ENCODE measurements around the gene FGF6. TPM values are rescaled to one million over a fixed set of nuclear protein-coding genes. Genes with fewer than 3 reads are reported as not detected.
"Not testable (repeated sequence)": the region's sequence is repeated elsewhere in the genome, so short reads cannot be mapped to it uniquely, and the experiment has no call there.

The FGF6 gene
- total RNA-seq = not detected

- no peak for DNase-seq
Measured at GRCh38 chr12:4445156-4446101, at the start of gene FGF6. TSS of gene FGF6 (minus strand) at chr12:4445815. CDS start at chr12:4445570, 245 bp downstream.

- no peak for DNase-seq
Measured at GRCh38 chr12:4490973-4491372, 45.4 kb upstream of the FGF6 start.

- DNase-seq = no peak
Measured at GRCh38 chr12:4489556-4489955, 43.9 kb upstream of the FGF6 start.

- no peak for DNase-seq
Measured at GRCh38 chr12:4486980-4487379, 41.4 kb upstream of the FGF6 start.

GRCh38 chr12:4486049-4486699, 40.6 kb upstream of the FGF6 start:
- DNase-seq = no peak

GRCh38 chr12:4483885-4484823, 38.5 kb upstream of the FGF6 start:
- DNase-seq = no peak

GRCh38 chr12:4482936-4483335, 37.3 kb upstream of the FGF6 start:
- no peak for DNase-seq

- DNase-seq = no peak
Measured at GRCh38 chr12:4478933-4479332, 33.3 kb upstream of the FGF6 start.

- no peak for DNase-seq
Measured at GRCh38 chr12:4477129-4477528, 31.5 kb upstream of the FGF6 start.

- DNase-seq = no peak
Measured at GRCh38 chr12:4472046-4472445, 26.4 kb upstream of the FGF6 start.

GRCh38 chr12:4471256-4471655, 25.6 kb upstream of the FGF6 start:
- DNase-seq = no peak

GRCh38 chr12:4468994-4469393, 23.4 kb upstream of the FGF6 start:
- no peak for DNase-seq

GRCh38 chr12:4460761-4461160, 15.1 kb upstream of the FGF6 start:
- no peak for DNase-seq

GRCh38 chr12:4455849-4456248, 10.2 kb upstream of the FGF6 start:
- not testable (repeated sequence) for DNase-seq

GRCh38 chr12:4454315-4454860, 8.8 kb upstream of the FGF6 start:
- DNase-seq = no peak

GRCh38 chr12:4451694-4452093, 6.1 kb upstream of the FGF6 start:
- DNase-seq = no peak

GRCh38 chr12:4450551-4451112, 5.0 kb upstream of the FGF6 start:
- DNase-seq = no peak

- no peak for DNase-seq
Measured at GRCh38 chr12:4449851-4450221, 4.2 kb upstream of the FGF6 start.

GRCh38 chr12:4448943-4449850, 3.6 kb upstream of the FGF6 start:
- DNase-seq = no peak

- no peak for DNase-seq
Measured at GRCh38 chr12:4448371-4448940, 2.8 kb upstream of the FGF6 start.
